PC-9 (cell line): ENCODE measurements around the gene SDSL. TPM values are rescaled to one million over a fixed set of nuclear protein-coding genes. Genes with fewer than 3 reads are reported as not detected.

ENCODE experiments used
- BruUV-seq: library from RNA; stranded (reverse); fragments of 400-500 nt; replicated peaks from 2 replicates; lab custom pipeline; 2021; lab: Mats Ljungman, UMichigan
- CTCF ChIA-PET: fragments of 300-600 bp; sonication (Branson Sonifier 250); formaldehyde crosslinking; loops from one replicate; lab custom pipeline; 2022; ENCODE audit warnings: antibody characterized with exemption; lab: Charles Lee
- POLR2A ChIA-PET: fragments of 300-600 bp; sonication (Branson Sonifier 250); formaldehyde crosslinking; loops from one replicate; lab custom pipeline; 2022; ENCODE audit warnings: antibody characterized with exemption; ENCODE audit not compliant: unreplicated experiment; lab: Charles Lee
- DNase-seq, 2 experiments: peaks; one replicate each; pipeline versions ENCODE4 v3.0.0 to v3.0.0-alpha.2; 2015 to 2022; ENCODE audit warnings: mixed read lengths in 1 of 2
- H2AFZ ChIP-seq: fragments of 200-600 bp; sonication (generic); 2 replicates; pipeline ENCODE4 v1.8.1; 2017; ENCODE audit warnings: antibody characterized with exemption
- H3F3A ChIP-seq: fragments of 200-600 bp; sonication (generic); 2 replicates; pipeline ENCODE4 v1.8.1; 2017; ENCODE audit warnings: antibody characterized with exemption, mild to moderate bottlenecking, low read depth; ENCODE audit not compliant: insufficient read depth
- H3K27ac ChIP-seq: fragments of 200-600 bp; sonication (generic); 2 replicates; pipeline ENCODE4 v1.6.1; 2016; ENCODE audit warnings: mixed run types
- H3K27me3 ChIP-seq: fragments of 200-600 bp; sonication (generic); 2 replicates; pipeline ENCODE4 v1.6.1; 2016; ENCODE audit warnings: low read depth, mixed run types; ENCODE audit not compliant: insufficient read depth
- H3K36me3 ChIP-seq: fragments of 200-600 bp; sonication (generic); 2 replicates; pipeline ENCODE4 v1.6.1; 2016; ENCODE audit warnings: low read depth, mixed run types
- H3K4me1 ChIP-seq: fragments of 200-600 bp; sonication (generic); replicated peaks from 2 replicates; pipeline ENCODE4 v1.6.1; 2016; ENCODE audit warnings: mixed run types; ENCODE audit not compliant: insufficient read depth
- H3K4me2 ChIP-seq: fragments of 200-600 bp; sonication (generic); 2 replicates; pipeline ENCODE4 v1.6.1; 2017; ENCODE audit warnings: mixed run types
- H3K4me3 ChIP-seq: fragments of 200-600 bp; sonication (generic); 2 replicates; pipeline ENCODE4 v1.6.1; 2016; ENCODE audit warnings: mixed run types
- H3K79me2 ChIP-seq: fragments of 200-600 bp; sonication (generic); 2 replicates; pipeline ENCODE4 v1.6.1; 2017; ENCODE audit warnings: low read depth, mixed run types
- H3K9me2 ChIP-seq: fragments of 200-600 bp; sonication (generic); 2 replicates; pipeline ENCODE4 v1.8.1; 2017; ENCODE audit warnings: mild to moderate bottlenecking; ENCODE audit not compliant: insufficient read depth
- H3K9me3 ChIP-seq: fragments of 200-600 bp; sonication (generic); 2 replicates; pipeline ENCODE4 v1.8.1; 2016; ENCODE audit warnings: low read depth; ENCODE audit not compliant: insufficient read depth
- H4K20me1 ChIP-seq: fragments of 200-600 bp; sonication (generic); 2 replicates; pipeline ENCODE4 v1.8.1; 2017; ENCODE audit not compliant: insufficient read depth
- CTCF ChIP-seq: fragments of 200-600 bp; sonication (generic); conservative IDR thresholded peaks from 2 replicates; pipeline ENCODE4 v1.6.1; 2017; ENCODE audit warnings: mixed run types, antibody characterized with exemption, mild to moderate bottlenecking, moderate library complexity
- EZH2 ChIP-seq: fragments of 200-600 bp; sonication (generic); IDR thresholded peaks from 2 replicates; pipeline ENCODE4 v1.8.0; 2017; ENCODE audit warnings: antibody characterized with exemption, low read depth
- intact Hi-C: fragments of 100-400 bp; cut with micrococcal nuclease; formaldehyde crosslinking; loops from one replicate; pipeline ENCODE4 v1.10.0; 2022; ENCODE audit not compliant: unreplicated experiment
- total RNA-seq: library from RNA; stranded (reverse); gene quantifications from 2 replicates; pipeline ENCODE4 v1.2.3, GENCODE V29; 2021

SDSL gene
- total RNA-seq, 1 experiment from 2014 or later = 14.2 TPM

GRCh38 chr12:113403435-113404415 is 18.5 kb upstream of the SDSL start, which contains the start of gene SDS:
TSS of gene SDS (minus strand) at chr12:113403887. CDS start at chr12:113399708, 4,179 bp downstream.
- Histone ChIP-seq H3K4me2 (peak within 1 kb of the TSS; percentile 43), H4K20me1 (no peaks in the 10 kb centered on the region), H3K27me3 (no peaks in the 10 kb centered on the region), H3F3A (peaks cover 7% of the 10 kb centered on the region; the same call in 1 of the 2 replicates), H3K9me2 (no peaks in the 10 kb centered on the region), H3K4me1 (no peaks in the 10 kb centered on the region), H3K27ac (no peak within 1 kb of the TSS), H3K36me3 (no peaks in the 10 kb centered on the region), H3K9me3 (no peaks in the 10 kb centered on the region), H3K4me3 (no peak within 1 kb of the TSS), H3K79me2 (no peaks in the 10 kb centered on the region), H2AFZ (no peak within 1 kb of the TSS)
- TF ChIP-seq EZH2 (no peak), CTCF (no peak)
- ChIA-PET POLR2A (interaction anchor here (0.6 kb wide), 1 partner anchor 388 kb away, joined by 14 read pairs; no protein-coding TSS in a partner anchor), CTCF (no interaction called here)
- intact Hi-C loops = no loop called here
- BruUV-seq = no TSS peak
- no peak for DNase-seq

- Histone ChIP-seq H3K36me3 (no peaks in the 10 kb centered on the region), H3K9me2 (no peaks in the 10 kb centered on the region), H3K4me2 (no peak overlapping the region), H2AFZ (no peak overlapping the region), H3K79me2 (no peaks in the 10 kb centered on the region), H4K20me1 (no peaks in the 10 kb centered on the region), H3K27ac (no peak overlapping the region), H3K27me3 (no peaks in the 10 kb centered on the region), H3K4me3 (no peak overlapping the region), H3K4me1 (no peaks in the 10 kb centered on the region), H3K9me3 (no peaks in the 10 kb centered on the region), H3F3A (peaks cover 7% of the 10 kb centered on the region; the same call in 1 of the 2 replicates)
- POLR2A ChIA-PET = no interaction called here
- BruUV-seq = no TSS peak
- TF ChIP-seq CTCF (no peak), EZH2 (no peak)
- CTCF ChIA-PET = no interaction called here
- DNase-seq = no peak
- intact Hi-C loops = no loop called here
These were observed 16.5 kb upstream of the SDSL start for GRCh38 chr12:113405694-113406093.

- Histone ChIP-seq H4K20me1 (no peaks in the 10 kb centered on the region), H3K9me3 (no peaks in the 10 kb centered on the region), H3F3A (peaks cover 7% of the 10 kb centered on the region; the same call in 1 of the 2 replicates), H3K27ac (no peak overlapping the region), H3K79me2 (no peaks in the 10 kb centered on the region), H3K4me1 (no peaks in the 10 kb centered on the region), H3K4me3 (no peak overlapping the region), H3K9me2 (no peaks in the 10 kb centered on the region), H3K4me2 (no peak overlapping the region), H2AFZ (no peak overlapping the region), H3K36me3 (no peaks in the 10 kb centered on the region), H3K27me3 (no peaks in the 10 kb centered on the region)
- ChIA-PET CTCF (interaction anchor here (0.6 to 0.7 kb wide), 3 partner anchors 30 to 508 kb away, joined by 3 to 7 read pairs (median 6); no protein-coding TSS in a partner anchor), POLR2A (interaction anchor here (0.6 to 0.7 kb wide), 2 partner anchors 14 to 154 kb away, joined by 3 to 6 read pairs; partner anchors contain the start of gene SDSL)
- no peak for TF ChIP-seq EZH2
- TF ChIP-seq CTCF = no peak
- BruUV-seq = no TSS peak
- no peak for DNase-seq
- intact Hi-C loops = no loop called here
These were observed 14.1 kb upstream of the SDSL start for GRCh38 chr12:113407931-113408600.
